Muscle layer of duodenum (tissue), 2 donors: ENCODE measurements around the gene GNPAT.
A peak's percentile ranks its signal among the peaks of the same experiment; 100 is the strongest.

Source experiments
- H3K27ac ChIP-seq: one replicate; pipeline ENCODE4 v1.7.0; 2013; ENCODE audit warnings: mild to moderate bottlenecking, low read length
- H3K27me3 ChIP-seq: one replicate; pipeline ENCODE4 v1.7.0; 2013; ENCODE audit warnings: low read depth, mild to moderate bottlenecking, control low read depth, low read length
- H3K36me3 ChIP-seq, 2 donors: one replicate each; pipeline ENCODE4 v1.7.0; 2013; ENCODE audit warnings: low read length in 2 of 2, control low read depth in 1 of 2, mild to moderate bottlenecking in 1 of 2; ENCODE audit not compliant: insufficient read depth in 2 of 2, control insufficient read depth in 1 of 2
- H3K4me1 ChIP-seq, 2 donors: one replicate each; pipeline ENCODE4 v1.7.0; 2013; ENCODE audit warnings: low read length in 2 of 2, mild to moderate bottlenecking in 2 of 2, control low read depth in 1 of 2, moderate library complexity in 1 of 2; ENCODE audit not compliant: insufficient read depth in 2 of 2, control insufficient read depth in 1 of 2
- H3K4me3 ChIP-seq, 2 donors: one replicate each; pipeline ENCODE4 v1.7.0; 2013; ENCODE audit warnings: low read length in 2 of 2, low read depth in 1 of 2, mild to moderate bottlenecking in 1 of 2
- H3K9me3 ChIP-seq, 2 donors: one replicate each; pipeline ENCODE4 v1.7.0; 2013; ENCODE audit warnings: low read length in 2 of 2, control low read depth in 1 of 2, mild to moderate bottlenecking in 1 of 2; ENCODE audit not compliant: control insufficient read depth in 1 of 2
- donor health status: healthy.

The GNPAT gene

DNA sequence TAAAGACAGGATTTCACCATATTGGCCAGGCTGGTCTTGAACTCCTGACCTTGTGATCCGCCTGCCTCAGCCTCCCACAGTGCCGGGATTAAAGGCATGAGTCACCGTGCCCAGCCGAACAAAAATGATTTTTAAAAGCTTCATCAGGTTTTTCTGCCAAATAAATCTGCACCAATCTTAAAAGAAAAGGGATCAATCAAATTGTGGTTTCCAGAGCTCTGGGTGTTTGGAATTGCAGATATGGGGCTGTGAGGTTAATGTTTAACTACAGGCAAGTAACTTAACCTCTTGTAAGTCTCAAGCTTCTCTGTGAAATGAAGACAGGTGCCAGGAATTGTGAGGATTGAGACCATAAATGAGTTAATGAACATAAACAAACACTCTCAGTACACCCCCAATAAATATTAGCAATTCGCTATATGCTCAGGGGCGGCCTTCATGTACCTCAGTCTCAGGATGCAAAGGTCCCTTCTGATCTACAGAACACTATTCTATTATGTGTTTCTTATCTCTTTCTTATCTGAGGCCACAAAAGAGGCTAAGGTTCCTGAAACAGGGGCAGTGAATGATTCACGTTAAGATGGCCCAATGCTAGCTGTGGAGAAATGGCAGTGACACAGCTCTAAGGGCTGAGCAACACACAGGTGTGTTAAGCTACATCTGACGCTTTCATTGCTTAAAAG lies 7.1 kb upstream of the GNPAT start:
- Histone ChIP-seq H3K27ac (no peak overlapping the region), H3K4me1 (no peaks in the 10 kb centered on the region), H3K4me3 (no peak overlapping the region)

GRCh38 chr1:231234506-231234905 lies 6.5 kb upstream of the GNPAT start:
- Histone ChIP-seq H3K4me3 (no peak overlapping the region), H3K27me3 (no peaks in the 10 kb centered on the region), H3K36me3 (peaks cover 18 to 30% of the 10 kb centered on the region in 2 donors), H3K4me1 (peaks cover 0 to 1% of the 10 kb centered on the region in 2 donors), H3K27ac (no peak overlapping the region), H3K9me3 (no peaks in the 10 kb centered on the region)

More for the DNA sequence above, 7.1 kb upstream of the GNPAT start:
- Histone ChIP-seq H3K9me3 (no peaks in the 10 kb centered on the region), H3K36me3 (peaks cover 15 to 28% of the 10 kb centered on the region in 2 donors), H3K27me3 (no peaks in the 10 kb centered on the region)

DNA sequence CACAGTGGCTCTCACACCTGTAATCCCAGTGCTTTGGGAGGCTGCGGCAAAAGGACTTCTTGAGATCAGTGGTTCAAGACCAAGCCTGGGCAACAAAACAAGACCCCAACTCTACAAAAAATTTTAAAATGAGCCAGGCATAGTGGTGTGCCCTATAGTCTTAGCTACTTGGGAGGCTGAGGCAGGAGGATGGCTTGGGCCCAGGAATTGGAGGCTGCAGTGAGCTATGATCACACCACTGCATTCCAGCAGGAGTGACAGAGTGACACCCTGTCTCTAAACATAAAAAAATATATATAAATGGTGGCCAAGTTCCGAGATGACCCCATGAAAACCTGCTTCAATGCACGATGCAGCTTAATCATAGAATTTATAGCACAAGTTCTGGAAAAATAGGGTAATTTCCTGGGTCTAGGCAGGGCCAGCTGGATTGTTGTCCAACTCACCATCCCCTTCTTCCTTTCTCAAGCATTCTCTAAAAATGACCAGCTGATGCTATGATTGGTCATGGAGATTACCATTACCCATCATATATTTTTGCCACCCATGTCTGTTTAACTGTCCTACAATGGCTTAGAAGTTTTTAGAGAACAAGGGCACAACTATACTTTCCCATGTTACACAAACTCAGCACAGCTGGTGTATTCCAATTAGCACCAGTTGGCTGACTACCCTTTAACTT lies 5.3 kb upstream of the GNPAT start:
- Histone ChIP-seq H3K36me3 (peaks cover 18 to 27% of the 10 kb centered on the region in 2 donors), H3K9me3 (no peaks in the 10 kb centered on the region), H3K4me3 (no peak overlapping the region), H3K27me3 (no peaks in the 10 kb centered on the region), H3K27ac (peak overlapping the region; percentile 5), H3K4me1 (peaks cover 0 to 10% of the 10 kb centered on the region in 2 donors)

- Histone ChIP-seq H3K4me3 (no peak overlapping the region), H3K4me1 (peaks cover 0 to 10% of the 10 kb centered on the region in 2 donors), H3K27me3 (no peaks in the 10 kb centered on the region), H3K27ac (peak overlapping the region; percentile 5), H3K36me3 (peaks cover 18 to 25% of the 10 kb centered on the region in 2 donors), H3K9me3 (no peaks in the 10 kb centered on the region)
These were observed 4.8 kb upstream of the GNPAT start for GRCh38 chr1:231236208-231236591.

- Histone ChIP-seq H3K9me3 (no peaks in the 10 kb centered on the region), H3K27me3 (no peaks in the 10 kb centered on the region), H3K36me3 (peaks cover 18 to 25% of the 10 kb centered on the region in 2 donors), H3K4me3 (no peak overlapping the region), H3K4me1 (peaks cover 0 to 10% of the 10 kb centered on the region in 2 donors), H3K27ac (no peak overlapping the region)
These were observed 4.1 kb upstream of the GNPAT start for GRCh38 chr1:231236938-231237337.

DNA sequence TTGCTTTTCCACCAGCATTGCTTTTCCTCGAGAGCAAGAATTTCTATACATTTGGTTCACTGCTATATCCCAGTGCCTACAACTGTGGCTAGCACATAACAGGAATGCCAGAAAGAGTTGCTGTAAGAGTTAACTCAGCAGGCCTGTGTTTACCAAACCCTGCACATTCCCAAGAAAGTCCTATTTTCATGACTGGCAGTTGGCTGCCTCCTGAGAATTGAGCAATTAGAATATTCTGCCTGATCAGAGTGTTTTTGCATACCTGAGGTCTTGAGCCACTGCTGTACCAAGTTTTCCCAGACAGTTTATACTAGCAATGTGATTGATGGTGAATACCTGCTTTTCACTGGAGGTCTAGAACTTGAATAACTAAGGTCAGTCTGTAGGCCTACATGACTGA lies 2.7 kb upstream of the GNPAT start:
- H3K4me1 ChIP-seq = peaks cover 6 to 24% of the 10 kb centered on the region in 2 donors
- H3K27me3 ChIP-seq = no peaks in the 10 kb centered on the region
- H3K4me3 ChIP-seq = no peak overlapping the region
- no peak overlapping the region for H3K27ac ChIP-seq
- H3K9me3 ChIP-seq = no peaks in the 10 kb centered on the region
- peaks cover 18 to 22% of the 10 kb centered on the region in 2 donors for H3K36me3 ChIP-seq

- peaks cover 6 to 26% of the 10 kb centered on the region in 2 donors for H3K4me1 ChIP-seq
- H3K36me3 ChIP-seq = peaks cover 18 to 22% of the 10 kb centered on the region in 2 donors
- peak overlapping the region; percentile 92 to 97 for H3K4me3 ChIP-seq
- H3K9me3 ChIP-seq = no peaks in the 10 kb centered on the region
- H3K27me3 ChIP-seq = no peaks in the 10 kb centered on the region
- peak overlapping the region; percentile 92 for H3K27ac ChIP-seq
These were observed 505 bp upstream of the GNPAT start for GRCh38 chr1:231240531-231240882.

GRCh38 chr1:231241750-231242149 lies 738 bp downstream of the GNPAT start:
- H3K4me3 ChIP-seq = peak overlapping the region; percentile 92 to 97

DNA sequence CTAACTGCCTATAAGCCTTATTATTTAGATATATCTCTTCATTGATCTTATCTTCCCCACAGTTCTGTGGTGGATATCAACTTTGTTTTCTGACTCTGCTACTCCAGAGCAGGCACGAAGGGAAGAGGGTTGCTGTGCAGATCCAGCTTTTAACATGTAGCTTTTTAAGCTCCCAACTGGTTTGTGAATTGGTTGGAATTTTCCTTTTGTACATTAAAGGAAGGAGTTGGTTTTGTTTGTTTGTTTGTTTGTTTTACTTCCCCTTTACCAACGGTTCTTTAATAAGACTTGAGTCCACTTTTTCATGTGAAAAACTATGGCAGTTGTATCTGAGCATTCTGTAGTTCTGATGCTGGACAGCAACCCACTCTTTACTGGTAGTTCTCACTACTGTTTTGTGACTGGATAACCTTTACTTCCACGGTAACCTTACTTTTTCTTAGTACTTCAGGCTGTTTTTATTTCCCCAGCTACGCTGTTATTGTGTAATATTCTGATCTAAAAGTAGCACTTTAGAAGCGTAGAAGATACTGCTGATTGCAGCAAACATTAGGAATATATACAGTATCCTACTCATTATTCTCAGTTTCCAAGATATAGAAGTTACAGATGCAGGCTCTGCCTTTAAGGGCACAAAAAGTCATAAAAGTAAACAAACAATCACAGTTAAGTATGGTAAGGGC lies 1.6 kb downstream of the GNPAT start:
- Histone ChIP-seq H3K27ac (no peak overlapping the region), H3K9me3 (no peaks in the 10 kb centered on the region), H3K27me3 (no peaks in the 10 kb centered on the region), H3K4me3 (peak overlapping the region; percentile 92 to 97), H3K4me1 (peaks cover 6 to 26% of the 10 kb centered on the region in 2 donors), H3K36me3 (peaks cover 20 to 21% of the 10 kb centered on the region in 2 donors)

More at GRCh38 chr1:231241750-231242149, 738 bp downstream of the GNPAT start:
- Histone ChIP-seq H3K27ac (peak overlapping the region; percentile 92), H3K4me1 (peaks cover 6 to 26% of the 10 kb centered on the region in 2 donors), H3K9me3 (no peaks in the 10 kb centered on the region), H3K27me3 (no peaks in the 10 kb centered on the region), H3K36me3 (peaks cover 22 to 23% of the 10 kb centered on the region in 2 donors)

GRCh38 chr1:231248778-231249177 lies 7.8 kb downstream of the GNPAT start:
- Histone ChIP-seq H3K4me1 (no peaks in the 10 kb centered on the region), H3K27me3 (no peaks in the 10 kb centered on the region), H3K36me3 (peaks cover 28 to 35% of the 10 kb centered on the region in 2 donors), H3K4me3 (no peak overlapping the region), H3K9me3 (no peaks in the 10 kb centered on the region), H3K27ac (no peak overlapping the region)

DNA sequence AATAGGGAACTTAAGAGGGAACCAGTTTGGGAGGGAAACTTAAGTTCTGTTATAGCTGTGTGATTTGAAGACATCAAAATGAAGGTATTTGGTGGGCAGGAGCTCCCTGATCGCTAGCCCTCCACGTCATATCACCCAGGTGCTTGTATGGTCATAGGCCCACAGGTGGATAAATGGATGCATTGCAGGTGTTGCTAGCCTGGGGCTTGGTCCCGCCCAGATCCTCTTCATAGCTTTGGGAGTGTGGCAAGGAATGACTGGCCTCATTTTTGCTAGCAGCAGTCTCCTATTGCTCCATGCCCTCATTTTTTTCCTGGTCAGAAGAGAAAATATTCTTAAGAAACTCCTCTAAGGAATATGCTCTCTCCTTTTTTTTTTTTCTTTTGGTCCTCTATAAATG lies 11.3 kb downstream of the GNPAT start:
- Histone ChIP-seq H3K4me1 (no peaks in the 10 kb centered on the region), H3K27ac (no peak overlapping the region), H3K36me3 (peaks cover 29 to 51% of the 10 kb centered on the region in 2 donors), H3K27me3 (no peaks in the 10 kb centered on the region), H3K4me3 (no peak overlapping the region), H3K9me3 (no peaks in the 10 kb centered on the region)
